GM18520 (cell line): ENCODE results near the gene TMEM250.
"Not testable (repeated sequence)": the region's sequence is repeated elsewhere in the genome, so short reads cannot be mapped to it uniquely, and the experiment has no call there.

ENCODE experiments used
- ATAC-seq: cut with Tn5 transposase; IDR thresholded peaks from one replicate; pipeline ENCODE4 v1.9.1; 2021; ENCODE audit not compliant: unreplicated experiment

The TMEM250 gene

GRCh38 chr9:136114610-136115009 is 4.1 kb downstream of the TMEM250 start:
- no peak for ATAC-seq

- no peak for ATAC-seq
Measured at GRCh38 chr9:136112541-136112940, 6.1 kb downstream of the TMEM250 start.

GRCh38 chr9:136111910-136112309 is 6.8 kb downstream of the TMEM250 start:
- ATAC-seq = no peak

- no peak for ATAC-seq
Measured at GRCh38 chr9:136111190-136111589, 7.5 kb downstream of the TMEM250 start.

- no peak for ATAC-seq
Measured at GRCh38 chr9:136110082-136111061, 8.3 kb downstream of the TMEM250 start.

- ATAC-seq = peak; percentile 76
Measured at GRCh38 chr9:136109351-136110081, 9.2 kb downstream of the TMEM250 start.

GRCh38 chr9:136108648-136109266 is 9.9 kb downstream of the TMEM250 start:
- ATAC-seq = no peak

- ATAC-seq = no peak
Measured at GRCh38 chr9:136107953-136108647, 10.6 kb downstream of the TMEM250 start.

GRCh38 chr9:136107155-136107952 is 11.3 kb downstream of the TMEM250 start:
- no peak for ATAC-seq

- ATAC-seq = no peak
Measured at GRCh38 chr9:136105398-136106135, 13.1 kb downstream of the TMEM250 start.

GRCh38 chr9:136104916-136105315 is 13.8 kb downstream of the TMEM250 start:
- no peak for ATAC-seq

- no peak for ATAC-seq
Measured at GRCh38 chr9:136104488-136104800, 14.2 kb downstream of the TMEM250 start.

GRCh38 chr9:136103651-136104487 is 14.8 kb downstream of the TMEM250 start:
- no peak for ATAC-seq

- ATAC-seq = not testable (repeated sequence)
Measured at GRCh38 chr9:136101615-136102074, 17.0 kb downstream of the TMEM250 start.

GRCh38 chr9:136100700-136101614 is 17.7 kb downstream of the TMEM250 start:
- no peak for ATAC-seq

GRCh38 chr9:136099542-136099941 is 19.1 kb downstream of the TMEM250 start:
- ATAC-seq = no peak

- no peak for ATAC-seq
Measured at GRCh38 chr9:136098844-136099243, 19.8 kb downstream of the TMEM250 start.
